22Rv1 (cell line): Measurements from ENCODE around the gene C1orf159.

ENCODE experiments used
- ZFX ChIP-seq: fragments of 450-650 bp; IDR thresholded peaks from 2 replicates; pipeline ENCODE4 v1.6.1; 2017; ENCODE audit warnings: antibody characterized with exemption, borderline replicate concordance
- TF ChIP-seq, protein P1 (sequence below): fragments of 450-650 bp; IDR thresholded peaks from 2 replicates; pipeline ENCODE4 v1.5.1; 2017; ENCODE audit warnings: mild to moderate bottlenecking

GRCh38 chr1:1092894-1093609 lies 22.8 kb downstream of the C1orf159 start:
- TF ChIP-seq, protein P1, sequence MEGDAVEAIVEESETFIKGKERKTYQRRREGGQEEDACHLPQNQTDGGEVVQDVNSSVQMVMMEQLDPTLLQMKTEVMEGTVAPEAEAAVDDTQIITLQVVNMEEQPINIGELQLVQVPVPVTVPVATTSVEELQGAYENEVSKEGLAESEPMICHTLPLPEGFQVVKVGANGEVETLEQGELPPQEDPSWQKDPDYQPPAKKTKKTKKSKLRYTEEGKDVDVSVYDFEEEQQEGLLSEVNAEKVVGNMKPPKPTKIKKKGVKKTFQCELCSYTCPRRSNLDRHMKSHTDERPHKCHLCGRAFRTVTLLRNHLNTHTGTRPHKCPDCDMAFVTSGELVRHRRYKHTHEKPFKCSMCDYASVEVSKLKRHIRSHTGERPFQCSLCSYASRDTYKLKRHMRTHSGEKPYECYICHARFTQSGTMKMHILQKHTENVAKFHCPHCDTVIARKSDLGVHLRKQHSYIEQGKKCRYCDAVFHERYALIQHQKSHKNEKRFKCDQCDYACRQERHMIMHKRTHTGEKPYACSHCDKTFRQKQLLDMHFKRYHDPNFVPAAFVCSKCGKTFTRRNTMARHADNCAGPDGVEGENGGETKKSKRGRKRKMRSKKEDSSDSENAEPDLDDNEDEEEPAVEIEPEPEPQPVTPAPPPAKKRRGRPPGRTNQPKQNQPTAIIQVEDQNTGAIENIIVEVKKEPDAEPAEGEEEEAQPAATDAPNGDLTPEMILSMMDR: no peak
- no peak for TF ChIP-seq ZFX
